HepG2 (cell line): ENCODE results near the gene NFKBIA. TPM values are rescaled to one million over a fixed set of nuclear protein-coding genes. Genes with fewer than 3 reads are reported as not detected.

Experiments used
- CTCF ChIP-seq: sonication (generic); formaldehyde crosslinking; IDR thresholded peaks from 2 replicates; pipeline ENCODE4 v1.5.0; 2020; ENCODE audit warnings: mild to moderate bottlenecking, missing genetic modification reagents, moderate library complexity
- EEA1 ChIP-seq: sonication (generic); formaldehyde crosslinking; IDR thresholded peaks from 2 replicates; pipeline ENCODE4 v1.5.1; 2020; ENCODE audit warnings: mild to moderate bottlenecking, missing genetic modification reagents, borderline replicate concordance
- ELF4 ChIP-seq: sonication (generic); formaldehyde crosslinking; IDR thresholded peaks from 2 replicates; pipeline ENCODE4 v1.5.0; 2020; ENCODE audit warnings: missing genetic modification reagents, mild to moderate bottlenecking, moderate library complexity, borderline replicate concordance
- KMT2A ChIP-seq: sonication (generic); formaldehyde crosslinking; IDR thresholded peaks from 2 replicates; pipeline ENCODE4 v1.4.0; 2020; ENCODE audit warnings: missing genetic modification reagents
- MTF2 ChIP-seq: sonication (generic); formaldehyde crosslinking; IDR thresholded peaks from 2 replicates; pipeline ENCODE4 v1.5.0; 2020; ENCODE audit warnings: missing genetic modification reagents, borderline replicate concordance
- SPEN ChIP-seq: sonication (generic); formaldehyde crosslinking; IDR thresholded peaks from 2 replicates; pipeline ENCODE4 v1.5.1; 2020; ENCODE audit warnings: low read depth, mild to moderate bottlenecking, missing genetic modification reagents
- TCF12 ChIP-seq, 2 experiments: fragments of 450-650 bp in 1 of 2; sonication (generic) in 1 of 2; formaldehyde crosslinking in 1 of 2; IDR thresholded peaks; 2 replicates each; pipeline versions ENCODE4 v1.6.1 to v1.8.0; 2017 to 2022; ENCODE audit warnings: antibody characterized with exemption in 1 of 2, mild to moderate bottlenecking in 1 of 2, missing genetic modification reagents in 1 of 2, moderate library complexity in 1 of 2
- TEAD2 ChIP-seq: sonication (generic); formaldehyde crosslinking; IDR thresholded peaks from 2 replicates; pipeline ENCODE4 v1.9.0; 2021; ENCODE audit warnings: missing genetic modification reagents
- XRCC5 ChIP-seq: fragments of 200-400 bp; formaldehyde crosslinking; optimal IDR thresholded peaks from 2 replicates; pipeline ENCODE3; 2017; ENCODE audit warnings: mild to moderate bottlenecking, low read length
- ZNF251 ChIP-seq: sonication (generic); formaldehyde crosslinking; IDR thresholded peaks from 2 replicates; pipeline ENCODE4 v1.9.0; 2021; ENCODE audit warnings: mild to moderate bottlenecking, missing genetic modification reagents
- ZNF282 ChIP-seq: fragments of 450-650 bp; IDR thresholded peaks from 2 replicates; pipeline ENCODE4 v1.6.1; 2018; ENCODE audit not compliant: partially characterized antibody
- ZNF407 ChIP-seq: sonication (generic); formaldehyde crosslinking; IDR thresholded peaks from one replicate; pipeline ENCODE4 v1.5.1; 2020; ENCODE audit warnings: mild to moderate bottlenecking, missing genetic modification reagents; ENCODE audit errors: not compliant biosample characterization
- ZNF572 ChIP-seq: sonication (generic); formaldehyde crosslinking; IDR thresholded peaks from 2 replicates; pipeline ENCODE4 v1.5.1; 2020; ENCODE audit warnings: mild to moderate bottlenecking, missing genetic modification reagents
- ZNF709 ChIP-seq: sonication (generic); formaldehyde crosslinking; IDR thresholded peaks from 2 replicates; pipeline ENCODE4 v1.5.0; 2020; ENCODE audit warnings: mild to moderate bottlenecking, missing genetic modification reagents
- polyA plus RNA-seq, 8 experiments: library from polyadenylated mRNA; depleted of rRNA in 3 of 8; stranded (reverse) in 7 of 8; unstranded in 1 of 8; fragments of >200 nt; fragmentation: Illumina TruSeq in 4 of 8; extraction: Trizol in 4 of 8; gene quantifications; 2 replicates each; pipeline versions ENCODE4 v1.2.1 to v1.2.3, GENCODE V29; 2011 to 2016; ENCODE audit warnings: low read depth in 4 of 8, missing spikeins in 1 of 8, mixed read lengths in 1 of 8; ENCODE audit not compliant: insufficient read depth in 1 of 8
- total RNA-seq, 5 experiments: library from RNA; depleted of rRNA; stranded (reverse); fragments of >200 nt; fragmentation: Illumina TruSeq; extraction: Trizol; gene quantifications; 2 replicates each; pipeline ENCODE4 v1.2.3, GENCODE V29; 2016; ENCODE audit warnings: low read depth in 1 of 5
- TF ChIP-seq, protein P1 (sequence below): IDR thresholded peaks from 2 replicates; pipeline ENCODE4 v1.6.1; 2012; ENCODE audit warnings: low read length, improper control_type of control experiment

The NFKBIA gene
- total and polyA plus RNA-seq, 2 of the 13 experiments (the other 11 are each of a cell fraction or from before 2014, with no cell fraction given): 197 to 319 TPM

DNA sequence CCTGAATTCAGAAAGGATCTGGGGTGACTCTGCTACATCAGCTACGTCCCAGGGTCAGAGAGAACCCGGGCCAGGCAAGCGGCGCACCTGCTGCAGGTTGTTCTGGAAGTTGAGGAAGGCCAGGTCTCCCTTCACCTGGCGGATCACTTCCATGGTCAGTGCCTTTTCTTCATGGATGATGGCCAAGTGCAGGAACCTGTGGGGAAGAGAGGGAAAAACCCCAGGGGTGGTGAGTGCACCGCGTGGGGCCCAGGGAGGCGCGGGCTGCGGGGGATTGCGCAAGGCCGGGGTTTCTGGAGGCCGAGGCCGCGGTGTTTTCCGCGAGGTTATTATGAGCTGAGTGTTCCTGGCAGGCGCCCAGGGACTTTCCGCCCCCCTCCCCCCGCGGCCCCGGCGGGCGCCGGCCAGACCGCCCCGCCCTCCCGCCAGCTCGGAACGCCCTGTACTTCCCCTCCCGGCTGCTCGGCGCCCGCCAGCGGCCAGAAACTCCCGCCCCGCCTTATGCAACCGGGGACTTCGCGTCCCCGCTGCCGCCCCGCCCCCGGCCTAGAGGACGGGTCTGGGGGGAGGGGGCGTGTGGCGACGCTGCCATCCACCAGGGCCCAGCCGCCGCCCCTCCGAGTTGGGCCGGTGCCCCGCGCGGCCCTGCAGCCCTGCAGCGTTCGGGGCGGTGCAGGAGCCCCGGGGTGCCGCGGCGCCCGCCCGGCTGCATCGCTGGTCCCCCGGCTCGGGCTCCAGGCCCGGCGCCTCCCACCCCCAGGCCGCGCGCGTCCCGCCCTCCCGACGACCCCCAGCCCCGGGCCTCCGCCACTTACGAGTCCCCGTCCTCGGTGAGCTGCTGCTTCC is 723 bp downstream of the NFKBIA start (continued):
- TF ChIP-seq EEA1 (CRISPR knock-in tag) (peak; percentile 79; the same call in 1 of the 2 replicates), MTF2 (CRISPR knock-in tag) (no peak; the same call in 1 of the 2 replicates), ZNF251 (CRISPR knock-in tag) (no peak), ELF4 (CRISPR knock-in tag) (peak; percentile 74; the same call in 1 of the 2 replicates), ZNF282 (no peak), ZNF709 (CRISPR knock-in tag) (peak; percentile 74; the same call in 1 of the 2 replicates), TEAD2 (CRISPR knock-in tag) (peak; percentile 55), ZNF572 (CRISPR knock-in tag) (peak; percentile 55; the same call in 1 of the 2 replicates), TCF12 (IDR thresholded peaks at IDR 0.05) (no peak), TCF12 (CRISPR knock-in tag; IDR thresholded peaks at IDR 0.05) (peak; percentile 99), XRCC5 (no peak), SPEN (CRISPR knock-in tag) (peak; percentile 89), ZNF407 (CRISPR knock-in tag) (peak; percentile 86), KMT2A (CRISPR knock-in tag) (peak; percentile 97), CTCF (CRISPR knock-in tag) (peak; percentile 54)
- TF ChIP-seq, protein P1, sequence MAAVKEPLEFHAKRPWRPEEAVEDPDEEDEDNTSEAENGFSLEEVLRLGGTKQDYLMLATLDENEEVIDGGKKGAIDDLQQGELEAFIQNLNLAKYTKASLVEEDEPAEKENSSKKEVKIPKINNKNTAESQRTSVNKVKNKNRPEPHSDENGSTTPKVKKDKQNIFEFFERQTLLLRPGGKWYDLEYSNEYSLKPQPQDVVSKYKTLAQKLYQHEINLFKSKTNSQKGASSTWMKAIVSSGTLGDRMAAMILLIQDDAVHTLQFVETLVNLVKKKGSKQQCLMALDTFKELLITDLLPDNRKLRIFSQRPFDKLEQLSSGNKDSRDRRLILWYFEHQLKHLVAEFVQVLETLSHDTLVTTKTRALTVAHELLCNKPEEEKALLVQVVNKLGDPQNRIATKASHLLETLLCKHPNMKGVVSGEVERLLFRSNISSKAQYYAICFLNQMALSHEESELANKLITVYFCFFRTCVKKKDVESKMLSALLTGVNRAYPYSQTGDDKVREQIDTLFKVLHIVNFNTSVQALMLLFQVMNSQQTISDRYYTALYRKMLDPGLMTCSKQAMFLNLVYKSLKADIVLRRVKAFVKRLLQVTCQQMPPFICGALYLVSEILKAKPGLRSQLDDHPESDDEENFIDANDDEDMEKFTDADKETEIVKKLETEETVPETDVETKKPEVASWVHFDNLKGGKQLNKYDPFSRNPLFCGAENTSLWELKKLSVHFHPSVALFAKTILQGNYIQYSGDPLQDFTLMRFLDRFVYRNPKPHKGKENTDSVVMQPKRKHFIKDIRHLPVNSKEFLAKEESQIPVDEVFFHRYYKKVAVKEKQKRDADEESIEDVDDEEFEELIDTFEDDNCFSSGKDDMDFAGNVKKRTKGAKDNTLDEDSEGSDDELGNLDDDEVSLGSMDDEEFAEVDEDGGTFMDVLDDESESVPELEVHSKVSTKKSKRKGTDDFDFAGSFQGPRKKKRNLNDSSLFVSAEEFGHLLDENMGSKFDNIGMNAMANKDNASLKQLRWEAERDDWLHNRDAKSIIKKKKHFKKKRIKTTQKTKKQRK: no peak
